Myometrial cell (primary cell): ENCODE results near the gene MED31. TPM values are rescaled to one million over a fixed set of nuclear protein-coding genes. Genes with fewer than 3 reads are reported as not detected.

Experiments used
- total RNA-seq: library from RNA; depleted of rRNA; stranded (reverse); fragments of >200 nt; gene quantifications from 2 replicates; pipeline ENCODE4 v1.2.3, GENCODE V29; 2015

MED31 gene
- 10.3 and 16.4 TPM in 2 replicates for total RNA-seq

GRCh38 chr17:6651354-6651918 is at the start of gene MED31, which contains the start of gene C17orf100:
MED31 (minus strand) TSS chr17:6651605; CDS start chr17:6651528, 77 bp downstream.
C17orf100 (plus strand) TSS chr17:6651762; CDS start chr17:6651914, 152 bp downstream.

DNA sequence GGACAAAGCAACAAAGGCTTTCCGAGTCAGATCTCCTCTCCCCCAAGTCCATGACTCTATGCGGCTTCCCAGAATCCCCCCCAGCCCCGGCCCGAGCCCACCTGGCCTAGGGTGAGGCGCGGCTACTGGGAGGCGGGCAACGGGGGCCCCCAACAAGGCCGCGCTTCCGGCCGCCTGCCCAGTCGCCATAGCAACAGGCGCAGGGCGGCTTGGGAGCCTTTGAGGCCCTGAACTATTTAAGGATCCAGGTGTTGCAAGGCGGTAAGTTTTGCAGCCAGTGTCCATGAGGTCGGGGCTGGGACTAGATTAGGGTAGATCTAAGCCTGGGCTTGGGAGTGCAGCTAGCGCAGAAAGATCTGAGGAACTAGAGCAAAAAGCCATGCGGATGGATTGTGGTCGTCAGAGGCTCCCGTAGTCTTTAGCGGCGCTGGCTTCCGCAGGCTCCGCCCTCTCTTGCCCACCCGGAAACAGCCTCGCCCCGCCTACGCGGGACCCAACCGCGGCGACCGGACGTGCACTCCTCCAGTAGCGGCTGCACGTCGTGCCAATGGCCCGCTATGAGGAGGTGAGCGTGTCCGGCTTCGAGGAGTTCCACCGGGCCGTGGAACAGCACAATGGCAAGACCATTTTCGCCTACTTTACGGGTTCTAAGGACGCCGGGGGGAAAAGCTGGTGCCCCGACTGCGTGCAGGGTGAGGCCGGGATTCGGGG is 10.7 kb downstream of the MED31 start, which contains the start of the genes KIAA0753 and TXNDC17:
TSS of gene KIAA0753 (minus strand) at position 176 of the 711 bp plus-strand sequence. CDS start 5,608 bp downstream, outside the sequence.
TSS of gene TXNDC17 (plus strand) at position 525 of the 711 bp plus-strand sequence. CDS start at position 548, 23 bp downstream.

Other genes with a start within 250 kb of the MED31 start
- gene AIPL1, start 216.5 kb downstream of the MED31 start, total RNA-seq, result not detected in 2 replicates
- gene PIMREG, start 207.2 kb downstream of the MED31 start, total RNA-seq, result 98.9 and 112 TPM in 2 replicates
- 0.86 and 1.1 TPM in 2 replicates for gene PITPNM3, start 95.0 kb downstream of the MED31 start, total RNA-seq
- 11.2 and 11.9 TPM in 2 replicates for gene KIAA0753, start 10.9 kb downstream of the MED31 start, total RNA-seq
- gene TXNDC17, start 10.5 kb downstream of the MED31 start, total RNA-seq, result 273 and 310 TPM in 2 replicates
- gene C17orf100, start 157 bp upstream of the MED31 start, total RNA-seq, result 0.71 and 0.86 TPM in 2 replicates
- gene SLC13A5, start 61.8 kb upstream of the MED31 start, total RNA-seq, result not detected in 2 replicates
- gene XAF1, start 104.4 kb upstream of the MED31 start, total RNA-seq, result 6.3 and 11.2 TPM in 2 replicates
- 1.9 and 3.5 TPM in 2 replicates for gene FBXO39, start 124.6 kb upstream of the MED31 start, total RNA-seq
- gene TEKT1, start 180.1 kb upstream of the MED31 start, total RNA-seq, result not detected in 2 replicates